ENCODE measurements around the gene RPLP1.

RPLP1 gene

GRCh38 chr15:69474846-69475455 is 22.3 kb downstream of the RPLP1 start:
- DNase-seq = no peak
- Mint-ChIP-seq H3K9me3 (peaks cover 8% of the 10 kb centered on the region), H3K4me1 (peaks cover 13% of the 10 kb centered on the region), H3K27me3 (ENCODE audit: low read depth, poor library complexity) (peaks cover 19% of the 10 kb centered on the region), H3K27ac (no peak overlapping the region), H3K4me3 (no peak overlapping the region), H3K36me3 (ENCODE audit: low read depth) (peaks cover 5% of the 10 kb centered on the region)
- TF ChIP-seq, protein P1, sequence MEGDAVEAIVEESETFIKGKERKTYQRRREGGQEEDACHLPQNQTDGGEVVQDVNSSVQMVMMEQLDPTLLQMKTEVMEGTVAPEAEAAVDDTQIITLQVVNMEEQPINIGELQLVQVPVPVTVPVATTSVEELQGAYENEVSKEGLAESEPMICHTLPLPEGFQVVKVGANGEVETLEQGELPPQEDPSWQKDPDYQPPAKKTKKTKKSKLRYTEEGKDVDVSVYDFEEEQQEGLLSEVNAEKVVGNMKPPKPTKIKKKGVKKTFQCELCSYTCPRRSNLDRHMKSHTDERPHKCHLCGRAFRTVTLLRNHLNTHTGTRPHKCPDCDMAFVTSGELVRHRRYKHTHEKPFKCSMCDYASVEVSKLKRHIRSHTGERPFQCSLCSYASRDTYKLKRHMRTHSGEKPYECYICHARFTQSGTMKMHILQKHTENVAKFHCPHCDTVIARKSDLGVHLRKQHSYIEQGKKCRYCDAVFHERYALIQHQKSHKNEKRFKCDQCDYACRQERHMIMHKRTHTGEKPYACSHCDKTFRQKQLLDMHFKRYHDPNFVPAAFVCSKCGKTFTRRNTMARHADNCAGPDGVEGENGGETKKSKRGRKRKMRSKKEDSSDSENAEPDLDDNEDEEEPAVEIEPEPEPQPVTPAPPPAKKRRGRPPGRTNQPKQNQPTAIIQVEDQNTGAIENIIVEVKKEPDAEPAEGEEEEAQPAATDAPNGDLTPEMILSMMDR (IDR thresholded peaks at IDR 0.05) = no peak

DNA sequence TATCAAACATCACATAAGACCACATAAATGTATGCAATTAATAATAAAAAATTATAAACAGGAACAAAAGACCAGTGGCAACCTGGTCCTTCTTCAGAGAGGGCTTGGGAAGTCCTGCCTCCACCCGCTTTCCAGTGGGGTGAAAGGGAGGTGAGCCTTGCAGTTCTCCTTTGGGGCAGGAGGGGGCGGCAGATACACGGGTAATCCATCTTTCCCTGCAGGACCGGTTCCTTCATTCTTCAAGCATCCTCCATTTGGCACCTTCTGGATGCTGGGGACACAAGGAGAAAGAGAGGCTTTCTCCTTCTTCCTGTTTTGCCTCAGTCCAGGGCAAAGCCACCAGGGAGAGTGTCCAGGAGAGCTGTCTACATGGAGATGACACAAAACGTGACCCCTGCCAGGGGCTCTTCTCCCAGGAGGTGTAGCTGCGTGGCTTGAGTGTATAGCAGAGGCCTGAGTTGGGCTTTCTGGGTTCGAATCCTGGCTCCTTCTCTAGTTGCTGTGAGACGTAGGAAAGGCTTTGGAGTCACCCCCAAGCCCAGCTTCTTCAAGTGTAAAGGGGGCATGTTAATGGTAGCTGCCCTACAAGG is 23.2 kb downstream of the RPLP1 start:
- Mint-ChIP-seq H3K36me3 (ENCODE audit: low read depth) (peaks cover 5% of the 10 kb centered on the region), H3K4me1 (peaks cover 9% of the 10 kb centered on the region), H3K4me3 (no peak overlapping the region), H3K9me3 (peaks cover 15% of the 10 kb centered on the region), H3K27me3 (ENCODE audit: low read depth, poor library complexity) (peaks cover 18% of the 10 kb centered on the region), H3K27ac (no peak overlapping the region)
- TF ChIP-seq, protein P1 (IDR thresholded peaks at IDR 0.05) = peak; percentile 97
- DNase-seq = peak; percentile 86

GRCh38 chr15:69476704-69477473 is 24.3 kb downstream of the RPLP1 start:
- no peak overlapping the region for H3K27ac Mint-ChIP-seq
- peaks cover 5% of the 10 kb centered on the region for H3K4me1 Mint-ChIP-seq
- H3K36me3 Mint-ChIP-seq (ENCODE audit: low read depth) = peaks cover 5% of the 10 kb centered on the region
- no peak overlapping the region for H3K4me3 Mint-ChIP-seq
- TF ChIP-seq, protein P1 (IDR thresholded peaks at IDR 0.05) = no peak
- peaks cover 18% of the 10 kb centered on the region for H3K9me3 Mint-ChIP-seq
- H3K27me3 Mint-ChIP-seq (ENCODE audit: low read depth, poor library complexity) = peaks cover 26% of the 10 kb centered on the region
- DNase-seq = no peak

DNA sequence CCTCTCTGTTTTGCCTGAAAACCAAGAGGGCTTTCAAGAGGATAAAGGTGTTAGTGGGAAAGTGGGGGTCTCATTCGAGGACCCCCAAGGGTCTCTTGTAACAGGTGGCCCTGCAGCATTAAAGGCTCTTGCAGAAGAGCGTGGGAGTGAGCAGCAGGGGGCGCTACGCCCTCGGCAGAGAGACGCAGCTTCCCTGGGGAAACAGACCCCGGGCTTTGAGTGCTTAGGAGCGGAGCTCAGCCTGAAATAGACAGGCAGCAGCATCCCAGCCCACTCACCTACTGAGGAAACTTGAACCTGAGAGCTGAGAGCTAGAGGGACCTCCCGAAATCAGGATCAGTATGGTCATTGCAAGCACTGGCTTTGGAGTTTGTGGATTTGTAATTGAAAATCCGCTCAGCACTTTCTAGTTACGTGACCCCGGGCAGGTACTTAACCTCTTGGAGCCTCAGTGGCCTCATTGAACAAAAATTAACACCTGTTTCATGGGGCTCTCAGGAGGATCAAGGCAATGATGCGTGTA is 25.7 kb downstream of the RPLP1 start:
- no peak overlapping the region for H3K27ac Mint-ChIP-seq
- peaks cover 5% of the 10 kb centered on the region for H3K36me3 Mint-ChIP-seq (ENCODE audit: low read depth)
- H3K4me1 Mint-ChIP-seq = no peaks in the 10 kb centered on the region
- H3K27me3 Mint-ChIP-seq (ENCODE audit: low read depth, poor library complexity) = peaks cover 26% of the 10 kb centered on the region
- no peak overlapping the region for H3K4me3 Mint-ChIP-seq
- peaks cover 18% of the 10 kb centered on the region for H3K9me3 Mint-ChIP-seq
- TF ChIP-seq, protein P1 (IDR thresholded peaks at IDR 0.05) = peak; percentile 97
- DNase-seq = peak; percentile 86

- no peak overlapping the region for H3K27ac Mint-ChIP-seq
- peaks cover 26% of the 10 kb centered on the region for H3K27me3 Mint-ChIP-seq (ENCODE audit: low read depth, poor library complexity)
- DNase-seq = no peak
- H3K36me3 Mint-ChIP-seq (ENCODE audit: low read depth) = peaks cover 5% of the 10 kb centered on the region
- H3K4me3 Mint-ChIP-seq = no peak overlapping the region
- peaks cover 18% of the 10 kb centered on the region for H3K9me3 Mint-ChIP-seq
- TF ChIP-seq, protein P1 (IDR thresholded peaks at IDR 0.05) = no peak
- H3K4me1 Mint-ChIP-seq = no peaks in the 10 kb centered on the region
These were observed 26.5 kb downstream of the RPLP1 start for GRCh38 chr15:69479081-69479480.
